ENCODE measurements around the gene FCMR. TPM values are rescaled to one million over a fixed set of nuclear protein-coding genes. Genes with fewer than 3 reads are reported as not detected.
"Not testable (repeated sequence)": the region's sequence is repeated elsewhere in the genome, so short reads cannot be mapped to it uniquely, and the experiment has no call there.

Gene FCMR
- total and polyA plus RNA-seq, 4 donors = 0.70 to 3.6 (median 1.7) TPM

DNA sequence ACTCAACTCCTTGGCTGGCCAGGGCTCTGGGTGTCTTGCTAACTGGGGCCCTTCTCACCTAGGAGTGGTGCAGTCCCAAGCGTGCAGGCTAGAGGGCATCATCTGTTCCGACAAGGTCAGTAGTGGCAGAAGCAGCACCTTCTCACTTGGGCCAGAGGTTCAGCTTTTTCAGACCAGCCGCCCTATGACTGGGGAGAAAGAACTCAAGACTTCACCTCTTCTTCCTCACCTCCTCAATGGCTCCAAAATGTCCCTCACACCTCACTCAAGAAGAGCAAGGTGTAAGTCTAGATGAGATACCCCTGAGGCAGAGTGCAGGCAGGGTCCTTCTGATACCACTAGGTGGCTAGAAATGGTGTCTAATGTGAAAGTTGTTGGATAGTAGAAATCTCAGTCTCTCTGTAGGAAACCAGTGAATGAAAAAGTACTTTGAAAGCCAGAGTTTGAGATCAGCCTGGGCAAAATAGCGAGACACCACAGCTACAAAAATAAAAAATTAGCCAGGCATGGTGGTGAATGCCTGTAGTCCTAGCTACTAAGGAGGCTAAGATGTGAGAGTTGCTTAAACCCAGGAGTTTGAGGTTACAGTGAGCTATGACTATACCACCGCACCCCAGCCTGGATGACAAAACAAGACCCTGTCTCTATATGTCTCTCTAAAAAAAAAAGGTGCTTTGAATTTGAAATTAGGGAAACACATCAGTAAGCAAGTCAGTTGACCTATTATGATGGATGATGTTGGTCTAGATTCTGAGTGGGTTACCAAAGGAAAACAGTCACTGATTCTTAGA is 64.9 kb downstream of the FCMR start:
- Histone ChIP-seq H3K27ac (ENCODE audit: low read depth in 1 of 2, low read length in 2 of 2) (no peak overlapping the region), H3K4me3 (ENCODE audit: low read depth in 1 of 3, low read length in 3 of 3) (no peak overlapping the region), H3K27me3 (ENCODE audit: control insufficient read depth in 4 of 4, insufficient read depth in 4 of 4, low read length in 3 of 4) (peaks cover 0 to 3% (median 0%) of the 10 kb centered on the region in 4 donors), H3K4me1 (ENCODE audit: control insufficient read depth in 4 of 4, insufficient read depth in 4 of 4, low read length in 3 of 4) (peaks cover 0 to 2% (median 0%) of the 10 kb centered on the region in 4 donors), H3K9me3 (ENCODE audit: control insufficient read depth in 4 of 4, low read length in 3 of 4) (no peaks in the 10 kb centered on the region), H3K9ac (ENCODE audit: low read depth in 1 of 2, low read length in 2 of 2) (no peak overlapping the region), H3K36me3 (ENCODE audit: control insufficient read depth in 4 of 4, insufficient read depth in 3 of 4, low read depth in 1 of 4, low read length in 3 of 4) (no peaks in the 10 kb centered on the region)
- no peak for DNase-seq (ENCODE audit: low spot score)
- peak in 1 of 2 donors; percentile 34 for TF ChIP-seq RAD21 (IDR thresholded peaks at IDR 0.05)
- TF ChIP-seq, protein P1, sequence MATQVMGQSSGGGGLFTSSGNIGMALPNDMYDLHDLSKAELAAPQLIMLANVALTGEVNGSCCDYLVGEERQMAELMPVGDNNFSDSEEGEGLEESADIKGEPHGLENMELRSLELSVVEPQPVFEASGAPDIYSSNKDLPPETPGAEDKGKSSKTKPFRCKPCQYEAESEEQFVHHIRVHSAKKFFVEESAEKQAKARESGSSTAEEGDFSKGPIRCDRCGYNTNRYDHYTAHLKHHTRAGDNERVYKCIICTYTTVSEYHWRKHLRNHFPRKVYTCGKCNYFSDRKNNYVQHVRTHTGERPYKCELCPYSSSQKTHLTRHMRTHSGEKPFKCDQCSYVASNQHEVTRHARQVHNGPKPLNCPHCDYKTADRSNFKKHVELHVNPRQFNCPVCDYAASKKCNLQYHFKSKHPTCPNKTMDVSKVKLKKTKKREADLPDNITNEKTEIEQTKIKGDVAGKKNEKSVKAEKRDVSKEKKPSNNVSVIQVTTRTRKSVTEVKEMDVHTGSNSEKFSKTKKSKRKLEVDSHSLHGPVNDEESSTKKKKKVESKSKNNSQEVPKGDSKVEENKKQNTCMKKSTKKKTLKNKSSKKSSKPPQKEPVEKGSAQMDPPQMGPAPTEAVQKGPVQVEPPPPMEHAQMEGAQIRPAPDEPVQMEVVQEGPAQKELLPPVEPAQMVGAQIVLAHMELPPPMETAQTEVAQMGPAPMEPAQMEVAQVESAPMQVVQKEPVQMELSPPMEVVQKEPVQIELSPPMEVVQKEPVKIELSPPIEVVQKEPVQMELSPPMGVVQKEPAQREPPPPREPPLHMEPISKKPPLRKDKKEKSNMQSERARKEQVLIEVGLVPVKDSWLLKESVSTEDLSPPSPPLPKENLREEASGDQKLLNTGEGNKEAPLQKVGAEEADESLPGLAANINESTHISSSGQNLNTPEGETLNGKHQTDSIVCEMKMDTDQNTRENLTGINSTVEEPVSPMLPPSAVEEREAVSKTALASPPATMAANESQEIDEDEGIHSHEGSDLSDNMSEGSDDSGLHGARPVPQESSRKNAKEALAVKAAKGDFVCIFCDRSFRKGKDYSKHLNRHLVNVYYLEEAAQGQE (IDR thresholded peaks at IDR 0.05) = no peak
- 90% methylated on average over 5 of the region's 5 CpGs for WGBS

DNA sequence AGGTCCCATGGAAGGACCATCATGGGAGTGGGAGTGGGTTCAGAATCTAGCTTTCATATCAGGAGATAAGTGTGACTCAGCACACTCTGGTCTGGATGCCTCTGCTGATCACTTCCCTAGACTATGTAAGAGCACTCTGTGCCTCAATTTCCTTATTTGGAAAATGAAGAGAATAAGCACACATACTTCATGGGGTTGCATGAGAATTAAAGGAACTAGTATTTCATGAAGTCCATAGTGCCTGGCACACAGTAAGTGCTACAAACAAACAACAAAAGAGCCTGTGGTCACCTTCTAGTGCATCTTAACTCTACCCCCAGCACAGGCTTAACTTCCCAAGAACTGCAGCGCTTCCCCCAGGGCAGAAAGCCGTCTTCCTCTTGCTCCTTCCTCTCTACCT is 65.9 kb downstream of the FCMR start:
- TF ChIP-seq RAD21 (IDR thresholded peaks at IDR 0.05) (no peak), EGR1 (IDR thresholded peaks at IDR 0.05; ENCODE audit: low read depth in 2 of 2) (no peak), HNF4G (IDR thresholded peaks at IDR 0.05) (no peak), RXRA (IDR thresholded peaks at IDR 0.05) (no peak)
- Histone ChIP-seq H3K27me3 (ENCODE audit: control insufficient read depth in 4 of 4, insufficient read depth in 4 of 4, low read length in 3 of 4) (peaks cover 0 to 3% (median 0%) of the 10 kb centered on the region in 4 donors), H3K4me1 (ENCODE audit: control insufficient read depth in 4 of 4, insufficient read depth in 4 of 4, low read length in 3 of 4) (peaks cover 0 to 2% (median 0%) of the 10 kb centered on the region in 4 donors), H3K27ac (ENCODE audit: low read depth in 1 of 2, low read length in 2 of 2) (no peak overlapping the region), H3K9me3 (ENCODE audit: control insufficient read depth in 4 of 4, low read length in 3 of 4) (no peaks in the 10 kb centered on the region), H3K9ac (ENCODE audit: low read depth in 1 of 2, low read length in 2 of 2) (no peak overlapping the region), H3K36me3 (ENCODE audit: control insufficient read depth in 4 of 4, insufficient read depth in 3 of 4, low read depth in 1 of 4, low read length in 3 of 4) (no peaks in the 10 kb centered on the region), H3K4me3 (ENCODE audit: low read depth in 1 of 3, low read length in 3 of 3) (no peak overlapping the region)
- WGBS = 84% methylated on average over 2 of the region's 2 CpGs
- DNase-seq (ENCODE audit: low spot score) = no peak

DNA sequence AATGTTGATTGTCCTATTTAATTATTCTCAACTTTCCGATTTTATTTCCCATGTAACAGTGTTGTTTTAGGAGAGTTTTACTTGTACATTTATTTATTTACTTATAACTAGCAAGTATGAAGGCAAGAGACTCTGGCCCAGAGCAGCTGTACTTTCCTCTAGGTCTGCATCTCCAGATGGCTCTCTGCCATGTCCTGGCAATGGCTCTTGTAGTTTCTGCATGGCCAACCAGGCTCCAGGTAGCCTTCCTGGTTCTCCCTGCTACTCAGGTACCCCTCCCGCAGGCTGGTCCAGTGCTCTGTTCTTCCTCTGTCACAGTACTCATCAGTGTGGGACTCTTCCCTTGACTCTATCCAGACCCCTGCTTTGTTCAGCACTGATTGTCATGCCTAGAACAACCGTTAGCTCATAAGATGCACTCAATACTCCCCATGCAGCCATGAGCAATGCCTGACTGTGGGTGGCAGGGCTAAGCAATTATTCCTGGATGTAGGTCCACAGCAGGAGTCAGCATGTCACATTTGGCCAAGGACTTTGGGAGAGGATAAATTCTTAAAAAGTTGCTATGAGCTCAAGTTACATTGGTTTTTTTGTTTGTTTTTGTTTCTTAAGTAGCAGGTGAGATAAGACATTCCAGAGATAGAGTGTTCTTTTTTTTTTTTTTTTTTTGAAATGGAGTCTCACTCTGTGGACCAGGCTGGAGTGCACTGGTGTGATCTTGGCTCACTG is 67.2 kb downstream of the FCMR start:
- Histone ChIP-seq H3K27ac (ENCODE audit: low read depth in 1 of 2, low read length in 2 of 2) (no peak overlapping the region), H3K27me3 (ENCODE audit: control insufficient read depth in 4 of 4, insufficient read depth in 4 of 4, low read length in 3 of 4) (no peaks in the 10 kb centered on the region), H3K4me1 (ENCODE audit: control insufficient read depth in 4 of 4, insufficient read depth in 4 of 4, low read length in 3 of 4) (peaks cover 0 to 2% (median 0%) of the 10 kb centered on the region in 4 donors), H3K36me3 (ENCODE audit: control insufficient read depth in 4 of 4, insufficient read depth in 3 of 4, low read depth in 1 of 4, low read length in 3 of 4) (no peaks in the 10 kb centered on the region), H3K4me3 (ENCODE audit: low read depth in 1 of 3, low read length in 3 of 3) (no peak overlapping the region), H3K9ac (ENCODE audit: low read depth in 1 of 2, low read length in 2 of 2) (no peak overlapping the region), H3K9me3 (ENCODE audit: control insufficient read depth in 4 of 4, low read length in 3 of 4) (no peaks in the 10 kb centered on the region)
- 83% methylated on average over 3 of the region's 3 CpGs for WGBS
- TF ChIP-seq SP1 (IDR thresholded peaks at IDR 0.05) = no peak
- TF ChIP-seq, protein P2, sequence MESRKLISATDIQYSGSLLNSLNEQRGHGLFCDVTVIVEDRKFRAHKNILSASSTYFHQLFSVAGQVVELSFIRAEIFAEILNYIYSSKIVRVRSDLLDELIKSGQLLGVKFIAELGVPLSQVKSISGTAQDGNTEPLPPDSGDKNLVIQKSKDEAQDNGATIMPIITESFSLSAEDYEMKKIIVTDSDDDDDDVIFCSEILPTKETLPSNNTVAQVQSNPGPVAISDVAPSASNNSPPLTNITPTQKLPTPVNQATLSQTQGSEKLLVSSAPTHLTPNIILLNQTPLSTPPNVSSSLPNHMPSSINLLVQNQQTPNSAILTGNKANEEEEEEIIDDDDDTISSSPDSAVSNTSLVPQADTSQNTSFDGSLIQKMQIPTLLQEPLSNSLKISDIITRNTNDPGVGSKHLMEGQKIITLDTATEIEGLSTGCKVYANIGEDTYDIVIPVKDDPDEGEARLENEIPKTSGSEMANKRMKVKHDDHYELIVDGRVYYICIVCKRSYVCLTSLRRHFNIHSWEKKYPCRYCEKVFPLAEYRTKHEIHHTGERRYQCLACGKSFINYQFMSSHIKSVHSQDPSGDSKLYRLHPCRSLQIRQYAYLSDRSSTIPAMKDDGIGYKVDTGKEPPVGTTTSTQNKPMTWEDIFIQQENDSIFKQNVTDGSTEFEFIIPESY (IDR thresholded peaks at IDR 0.05) = no peak
- TF ChIP-seq FOXA1 (IDR thresholded peaks at IDR 0.05) = no peak
- DNase-seq (ENCODE audit: low spot score) = no peak

DNA sequence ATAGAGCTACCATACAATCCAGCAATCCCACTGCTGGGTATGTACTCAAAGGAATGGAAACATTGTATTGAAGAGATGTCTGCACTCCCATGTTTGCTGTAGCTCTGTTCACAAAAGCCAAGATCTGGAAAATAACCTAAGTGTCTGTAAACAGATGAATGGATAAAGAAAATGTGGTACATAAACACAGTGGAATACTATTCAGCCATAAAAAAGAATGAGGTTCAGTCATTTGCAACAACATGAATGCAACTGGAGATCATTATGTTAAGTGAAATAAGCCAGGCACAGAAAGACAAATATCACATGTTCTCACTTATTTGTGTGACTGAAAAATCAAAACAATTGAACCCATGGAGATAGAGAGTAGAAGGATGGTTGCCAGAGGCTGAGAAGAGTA is 68.0 kb downstream of the FCMR start:
- not testable (repeated sequence) for H3K36me3 ChIP-seq (ENCODE audit: control insufficient read depth in 4 of 4, insufficient read depth in 3 of 4, low read depth in 1 of 4, low read length in 3 of 4); H3K4me1 ChIP-seq (ENCODE audit: control insufficient read depth in 4 of 4, insufficient read depth in 4 of 4, low read length in 3 of 4); H3K4me3 ChIP-seq (ENCODE audit: low read depth in 1 of 3, low read length in 3 of 3); H3K9me3 ChIP-seq (ENCODE audit: control insufficient read depth in 4 of 4, low read length in 3 of 4); H3K27me3 ChIP-seq (ENCODE audit: control insufficient read depth in 4 of 4, insufficient read depth in 4 of 4, low read length in 3 of 4); H3K9ac ChIP-seq (ENCODE audit: low read depth in 1 of 2, low read length in 2 of 2); DNase-seq (ENCODE audit: low spot score); H3K27ac ChIP-seq (ENCODE audit: low read depth in 1 of 2, low read length in 2 of 2)

Measured in liver (tissue), 9 donors.